Fibroblast of peridontal ligament (primary cell): ENCODE measurements around the gene DTX3L.
A peak's percentile ranks its signal among the peaks of the same experiment; 100 is the strongest.

Source experiments
- DNase-seq: peaks from one replicate; pipeline ENCODE4 v3.0.0-alpha.2; 2010; ENCODE audit errors: extremely low read depth

The DTX3L gene

GRCh38 chr3:122564155-122564912 is at the start of gene DTX3L, which contains the start of gene PARP9:
Gene DTX3L, plus strand, starts transcription at chr3:122564338. Its CDS starts 89 bp downstream, at chr3:122564427.
Gene PARP9, minus strand, starts transcription at chr3:122564300. Its CDS starts 4,680 bp downstream, at chr3:122559620.
- DNase-seq: peak; percentile 73

- no peak for DNase-seq
Observed at GRCh38 chr3:122515020-122515468, 49.1 kb upstream of the DTX3L start.

- DNase-seq: no peak
Observed at GRCh38 chr3:122515870-122516269, 48.3 kb upstream of the DTX3L start.

- no peak for DNase-seq
Observed at GRCh38 chr3:122516846-122517360, 47.2 kb upstream of the DTX3L start.

GRCh38 chr3:122519693-122520092 is 44.4 kb upstream of the DTX3L start:
- peak; percentile 38 for DNase-seq

- DNase-seq: peak; percentile 62
Observed at GRCh38 chr3:122520861-122521260, 43.3 kb upstream of the DTX3L start.

GRCh38 chr3:122523317-122523716 is 40.8 kb upstream of the DTX3L start:
- DNase-seq: no peak

- no peak for DNase-seq
Observed at GRCh38 chr3:122530164-122530563, 34.0 kb upstream of the DTX3L start.

GRCh38 chr3:122533480-122533879 is 30.7 kb upstream of the DTX3L start:
- DNase-seq: no peak

GRCh38 chr3:122533931-122534334 is 30.2 kb upstream of the DTX3L start:
- peak; percentile 67 for DNase-seq

- DNase-seq: no peak
Observed at GRCh38 chr3:122535964-122536631, 28.0 kb upstream of the DTX3L start.

- DNase-seq: no peak
Observed at GRCh38 chr3:122536632-122537001, 27.5 kb upstream of the DTX3L start.

GRCh38 chr3:122538956-122539490 is 25.1 kb upstream of the DTX3L start:
- DNase-seq: no peak

GRCh38 chr3:122546151-122546550 is 18.0 kb upstream of the DTX3L start:
- DNase-seq: no peak

- DNase-seq: no peak
Observed at GRCh38 chr3:122548076-122548475, 16.1 kb upstream of the DTX3L start.

GRCh38 chr3:122548619-122549018 is 15.5 kb upstream of the DTX3L start:
- no peak for DNase-seq

GRCh38 chr3:122553171-122553570 is 11.0 kb upstream of the DTX3L start:
- DNase-seq: no peak

- peak; percentile 45 for DNase-seq
Observed at GRCh38 chr3:122555275-122556071, 8.7 kb upstream of the DTX3L start.

- no peak for DNase-seq
Observed at GRCh38 chr3:122557356-122557755, 6.8 kb upstream of the DTX3L start.

GRCh38 chr3:122558605-122559004 is 5.5 kb upstream of the DTX3L start:
- DNase-seq: no peak

- no peak for DNase-seq
Observed at GRCh38 chr3:122559906-122560305, 4.2 kb upstream of the DTX3L start.

- DNase-seq: peak; percentile 77
Observed at GRCh38 chr3:122560680-122561079, 3.5 kb upstream of the DTX3L start.
